ENCODE measurements around the gene ATOX1.
"Not testable (repeated sequence)": the region's sequence is repeated elsewhere in the genome, so short reads cannot be mapped to it uniquely, and the experiment has no call there.

Gene ATOX1

GRCh38 chr5:151700296-151700695 is 58.1 kb downstream of the ATOX1 start:
- DNase-seq (ENCODE audit: insufficient read length, low spot score) (no peak), FAIRE-seq (no peak)

GRCh38 chr5:151699071-151699901 is 59.1 kb downstream of the ATOX1 start:
- FAIRE-seq, result peak; percentile 91

GRCh38 chr5:151698081-151698480 is 60.4 kb downstream of the ATOX1 start:
- FAIRE-seq; DNase-seq (ENCODE audit: insufficient read length, low spot score): not testable (repeated sequence)

More at GRCh38 chr5:151699071-151699901, 59.1 kb downstream of the ATOX1 start:
- DNase-seq (ENCODE audit: insufficient read length, low spot score), result peak; percentile 85

- DNase-seq (ENCODE audit: insufficient read length, low spot score), result no peak
- no peak for FAIRE-seq
Measured at GRCh38 chr5:151697452-151697851, 61.0 kb downstream of the ATOX1 start.

GRCh38 chr5:151696470-151697061 is 61.9 kb downstream of the ATOX1 start:
- peak; percentile 82 for DNase-seq (ENCODE audit: insufficient read length, low spot score)
- FAIRE-seq, result peak; percentile 90

- DNase-seq (ENCODE audit: insufficient read length, low spot score), result no peak
- FAIRE-seq, result no peak
Measured at GRCh38 chr5:151695464-151695863, 63.0 kb downstream of the ATOX1 start.

- DNase-seq (ENCODE audit: insufficient read length, low spot score), result no peak
- no peak for FAIRE-seq
Measured at GRCh38 chr5:151694035-151694485, 64.4 kb downstream of the ATOX1 start.

Data from HTR-8/SVneo (cell line).